OCI-LY7 (cell line): Measurements from ENCODE around the gene CYP19A1.

Source experiments
- CTCF ChIP-seq: fragments of 200-600 bp; sonication (generic); conservative IDR thresholded peaks from 2 replicates; pipeline ENCODE4 v1.5.1; 2014; ENCODE audit warnings: mild to moderate bottlenecking, antibody characterized with exemption, low read length, moderate library complexity, mixed read lengths
- EZH2phosphoT487 ChIP-seq: fragments of 200-600 bp; sonication (generic); IDR thresholded peaks from 2 replicates; pipeline ENCODE4 v1.6.1; 2018; ENCODE audit warnings: low read depth, borderline replicate concordance, mild to moderate bottlenecking, mixed run types, antibody characterized with exemption, low read length, moderate library complexity, mixed read lengths

- TF ChIP-seq CTCF, result no peak
- no peak for TF ChIP-seq EZH2phosphoT487
Measured at GRCh38 chr15:51191766-51192165, 146.6 kb downstream of the CYP19A1 start.
